SK-N-SH treated with all-trans-retinoic acid at 6 μM for 48 hours (cell line): Measurements from ENCODE around the gene CELF4.

Experiments
- ATAC-seq: fragments of 200-7000 bp; cut with Tn5 transposase; 3 replicates; pipeline ENCODE4 v1.9.1; 2020; ENCODE audit warnings: mild to moderate bottlenecking, moderate library complexity
- ARNTL ChIP-seq: fragments of 450-650 bp; formaldehyde crosslinking; IDR thresholded peaks from 2 replicates; pipeline ENCODE4 v1.5.0; 2020; ENCODE audit warnings: low read depth, mild to moderate bottlenecking, moderate library complexity, borderline replicate concordance
- BACH2 ChIP-seq: fragments of 250-450 bp; sonication (Bioruptor Pico); IDR thresholded peaks from 2 replicates; pipeline ENCODE4 v1.9.0; 2021; ENCODE audit warnings: mild to moderate bottlenecking, borderline replicate concordance
- CSDC2 ChIP-seq: fragments of 250-450 bp; sonication (Bioruptor Pico); IDR thresholded peaks from 2 replicates; pipeline ENCODE4 v1.5.0; 2020; ENCODE audit warnings: mild to moderate bottlenecking, moderate library complexity
- CSRNP3 ChIP-seq: fragments of 250-450 bp; sonication (Bioruptor Pico); IDR thresholded peaks from 2 replicates; pipeline ENCODE4 v1.5.1; 2021; ENCODE audit warnings: mild to moderate bottlenecking, moderate library complexity
- ESRRG ChIP-seq: fragments of 250-450 bp; sonication (Bioruptor Pico); IDR thresholded peaks from 2 replicates; pipeline ENCODE4 v1.6.1; 2021; ENCODE audit warnings: mild to moderate bottlenecking
- ISL1 ChIP-seq: fragments of 250-450 bp; sonication (Bioruptor Pico); IDR thresholded peaks from 2 replicates; pipeline ENCODE4 v2.1.2; 2022; ENCODE audit warnings: mild to moderate bottlenecking, moderate library complexity
- OSR1 ChIP-seq: fragments of 250-450 bp; sonication (Bioruptor Pico); IDR thresholded peaks from 2 replicates; pipeline ENCODE4 v1.8.0; 2022; ENCODE audit warnings: moderate library complexity, mild to moderate bottlenecking, inconsistent platforms
- PATZ1 ChIP-seq: fragments of 250-450 bp; sonication (Bioruptor Pico); IDR thresholded peaks from 2 replicates; pipeline ENCODE4 v1.8.0; 2020; ENCODE audit warnings: mild to moderate bottlenecking, moderate library complexity, borderline replicate concordance
- POU6F1 ChIP-seq: fragments of 250-450 bp; sonication (Bioruptor Pico); IDR thresholded peaks from 2 replicates; pipeline ENCODE4 v1.8.0; 2021; ENCODE audit warnings: low read depth, mild to moderate bottlenecking, moderate library complexity, borderline replicate concordance
- RARB ChIP-seq: fragments of 250-450 bp; sonication (Bioruptor Pico); IDR thresholded peaks from 2 replicates; pipeline ENCODE4 v1.8.0; 2021; ENCODE audit warnings: mild to moderate bottlenecking, moderate library complexity
- SNAI2 ChIP-seq: fragments of 250-450 bp; sonication (Bioruptor Pico); IDR thresholded peaks from 2 replicates; pipeline ENCODE4 v1.5.0; 2020; ENCODE audit warnings: mild to moderate bottlenecking, moderate library complexity
- TCF4 ChIP-seq: fragments of 250-450 bp; sonication (Bioruptor Pico); IDR thresholded peaks from 2 replicates; pipeline ENCODE4 v1.8.0; 2021; ENCODE audit warnings: mild to moderate bottlenecking, moderate library complexity, borderline replicate concordance
- TOX ChIP-seq: fragments of 250-450 bp; sonication (Bioruptor Pico); IDR thresholded peaks from 2 replicates; pipeline ENCODE4 v1.8.0; 2021; ENCODE audit warnings: mild to moderate bottlenecking, moderate library complexity, borderline replicate concordance
- TSHZ2 ChIP-seq: fragments of 250-450 bp; sonication (Bioruptor Pico); IDR thresholded peaks from 2 replicates; pipeline ENCODE4 v1.5.0; 2020; ENCODE audit warnings: mild to moderate bottlenecking, moderate library complexity
- ZC3H10 ChIP-seq: fragments of 250-450 bp; sonication (Bioruptor Pico); IDR thresholded peaks from 2 replicates; pipeline ENCODE4 v1.5.1; 2021; ENCODE audit warnings: mild to moderate bottlenecking, moderate library complexity
- ZFP3 ChIP-seq: fragments of 250-450 bp; sonication (Bioruptor Pico); IDR thresholded peaks from 2 replicates; pipeline ENCODE4 v1.5.0; 2020; ENCODE audit warnings: mild to moderate bottlenecking, moderate library complexity
- ZFP30 ChIP-seq: fragments of 450-650 bp; formaldehyde crosslinking; IDR thresholded peaks from 2 replicates; pipeline ENCODE4 v1.5.0; 2022; ENCODE audit warnings: mild to moderate bottlenecking, moderate library complexity
- ZNF565 ChIP-seq: fragments of 450-650 bp; formaldehyde crosslinking; conservative IDR thresholded peaks from 2 replicates; pipeline ENCODE4 v1.5.0; 2020; ENCODE audit warnings: low read depth, mild to moderate bottlenecking, moderate library complexity
- ZNF70 ChIP-seq: fragments of 450-650 bp; formaldehyde crosslinking; IDR thresholded peaks from 2 replicates; pipeline ENCODE4 v1.5.0; 2020; ENCODE audit warnings: mild to moderate bottlenecking, moderate library complexity
- ZNF8 ChIP-seq: fragments of 450-650 bp; formaldehyde crosslinking; IDR thresholded peaks from 2 replicates; pipeline ENCODE4 v1.5.0; 2020; ENCODE audit warnings: mild to moderate bottlenecking, moderate library complexity

The CELF4 gene

GRCh38 chr18:37511721-37512298 lies 53.8 kb downstream of the CELF4 start:
- TF ChIP-seq ZFP3 (CRISPR knock-in tag) (no peak), ZFP30 (CRISPR knock-in tag) (no peak), CSRNP3 (CRISPR knock-in tag) (no peak), ZC3H10 (CRISPR knock-in tag) (no peak), SNAI2 (no peak), PATZ1 (CRISPR knock-in tag) (no peak), TCF4 (CRISPR knock-in tag) (no peak), TOX (no peak), RARB (CRISPR knock-in tag) (no peak), TSHZ2 (CRISPR knock-in tag) (no peak), ISL1 (CRISPR knock-in tag) (no peak), ZNF8 (CRISPR knock-in tag) (no peak), BACH2 (CRISPR knock-in tag) (no peak), POU6F1 (CRISPR knock-in tag) (no peak), OSR1 (CRISPR knock-in tag) (no peak), CSDC2 (no peak), ESRRG (CRISPR knock-in tag) (no peak), ZNF70 (no peak)

GRCh38 chr18:37509600-37509999 lies 56.0 kb downstream of the CELF4 start:
- TF ChIP-seq ZNF8 (CRISPR knock-in tag) (peak; percentile 98), ZC3H10 (CRISPR knock-in tag) (no peak)
- no peak for ATAC-seq

More at GRCh38 chr18:37511721-37512298, 53.8 kb downstream of the CELF4 start:
- no peak for ATAC-seq

- ATAC-seq = no peak
- no peak for TF ChIP-seq ISL1 (CRISPR knock-in tag)
- TF ChIP-seq ZFP30 (CRISPR knock-in tag) = no peak
- no peak for TF ChIP-seq OSR1 (CRISPR knock-in tag)
- TF ChIP-seq ZNF565 (CRISPR knock-in tag) = no peak
- TF ChIP-seq CSRNP3 (CRISPR knock-in tag) = no peak
- TF ChIP-seq POU6F1 (CRISPR knock-in tag) = no peak
- no peak for TF ChIP-seq ZC3H10 (CRISPR knock-in tag)
- TF ChIP-seq ZNF8 (CRISPR knock-in tag) = no peak
- TF ChIP-seq RARB (CRISPR knock-in tag) = no peak
- no peak for TF ChIP-seq ZFP3 (CRISPR knock-in tag)
- TF ChIP-seq ZNF70 = no peak
- TF ChIP-seq ESRRG (CRISPR knock-in tag) = no peak
- no peak for TF ChIP-seq SNAI2
- no peak for TF ChIP-seq TSHZ2 (CRISPR knock-in tag)
- no peak for TF ChIP-seq PATZ1 (CRISPR knock-in tag)
- no peak for TF ChIP-seq ARNTL (CRISPR knock-in tag)
- TF ChIP-seq CSDC2 = no peak
These were observed 57.4 kb downstream of the CELF4 start for GRCh38 chr18:37508207-37508606.
